Lung (tissue), 12 donors: ENCODE measurements around the gene ITIH3. TPM values are rescaled to one million over a fixed set of nuclear protein-coding genes. Genes with fewer than 3 reads are reported as not detected.

ENCODE experiments used
- ATAC-seq: fragments of 200-7000 bp; cut with Tn5 transposase; one replicate; pipeline ENCODE4 v1.9.1; 2020; ENCODE audit warnings: moderate number of reproducible peaks; ENCODE audit not compliant: insufficient read depth, low FRiP score
- DNase-seq, 3 donors: peaks; one replicate each; pipeline ENCODE4 v3.0.0-alpha.2; 2013 to 2017
- H3K27ac ChIP-seq, 2 donors: one replicate each; pipeline ENCODE4 v1.5.1; 2013; ENCODE audit warnings: mild to moderate bottlenecking in 2 of 2, moderate library complexity in 2 of 2, control low read depth in 1 of 2, inconsistent platforms in 1 of 2, low read depth in 1 of 2, low read length in 1 of 2
- H3K27me3 ChIP-seq, 3 donors: one replicate each; pipeline ENCODE4 v1.5.1; 2013; ENCODE audit warnings: low read length in 2 of 3; ENCODE audit not compliant: control insufficient read depth in 3 of 3, insufficient read depth in 3 of 3
- H3K36me3 ChIP-seq, 4 donors: one replicate each; pipeline ENCODE4 v1.5.1; 2013; ENCODE audit warnings: low read length in 4 of 4, mild to moderate bottlenecking in 1 of 4, moderate library complexity in 1 of 4; ENCODE audit not compliant: control insufficient read depth in 4 of 4, insufficient read depth in 4 of 4
- H3K4me1 ChIP-seq, 5 donors: one replicate each; pipeline ENCODE4 v1.5.1; 2013; ENCODE audit warnings: low read length in 5 of 5, mild to moderate bottlenecking in 2 of 5, moderate library complexity in 1 of 5; ENCODE audit not compliant: control insufficient read depth in 5 of 5, insufficient read depth in 5 of 5
- H3K4me3 ChIP-seq: one replicate; pipeline ENCODE4 v1.5.1; 2013; ENCODE audit warnings: mild to moderate bottlenecking, control low read depth, moderate library complexity
- H3K9ac ChIP-seq, 2 donors: one replicate each; pipeline ENCODE4 v1.5.1; 2013; ENCODE audit warnings: low read length in 2 of 2, control low read depth in 1 of 2; ENCODE audit not compliant: insufficient read depth in 1 of 2
- H3K9me3 ChIP-seq, 4 donors: one replicate each; pipeline ENCODE4 v1.5.1; 2013; ENCODE audit warnings: low read length in 3 of 4, mild to moderate bottlenecking in 1 of 4, moderate library complexity in 1 of 4; ENCODE audit not compliant: control insufficient read depth in 4 of 4, insufficient read depth in 3 of 4
- CTCF ChIP-seq: IDR thresholded peaks from 2 replicates; pipeline ENCODE4 v1.5.1; 2012; ENCODE audit warnings: mild to moderate bottlenecking; ENCODE audit errors: control extremely low read depth, extremely low read depth
- WGBS, 2 donors: extraction: QIAGEN DNeasy Blood & Tissue Kit; methylation state at CpG; one replicate each; pipeline ENCODE4 v1.1.7; 2013; 5-methylcytosine and 5-hydroxymethylcytosine counted together
- polyA plus RNA-seq, 2 donors: library from polyadenylated mRNA; stranded (reverse); fragments of 200-250 nt; gene quantifications; one replicate each; pipeline ENCODE4 v1.2.1, GENCODE V29; 2013
- total RNA-seq, 2 donors: library from RNA; depleted of rRNA in 1 of 2; stranded (reverse); fragments of >200 nt in 1 of 2; gene quantifications; one replicate each; pipeline ENCODE4 v1.2.1, GENCODE V29; 2014 to 2021
- donor health status: control.
- donor health status: control.
- donor health status: Bipolar disorder and iron deficiency.
- donor health status: healthy.
- donor health status: DM: yes; HTN: yes; CAD: no.

Gene ITIH3
- total and polyA plus RNA-seq, 4 donors = 0.54 to 3.2 (median 1.7) TPM

DNA sequence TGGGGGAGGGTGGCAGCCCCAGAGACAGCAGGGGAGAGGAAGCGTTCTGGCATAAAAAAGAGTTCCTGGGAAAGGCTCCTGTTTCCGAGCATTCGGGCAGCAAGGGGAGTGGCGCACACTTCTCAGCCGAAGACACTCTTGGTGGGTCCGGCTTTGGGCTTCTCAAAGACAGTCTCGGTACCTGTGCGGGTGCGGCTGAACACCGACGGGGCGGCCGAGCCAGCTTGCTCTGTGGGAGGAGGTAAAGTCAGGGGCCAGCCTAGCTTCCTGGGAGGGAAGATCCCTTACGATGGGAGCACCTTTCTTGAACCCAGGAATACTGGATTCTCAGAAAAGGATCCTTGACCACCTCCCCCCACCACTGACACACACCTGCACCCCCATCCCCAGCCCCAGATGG is 38.6 kb downstream of the ITIH3 start:
- H3K27ac ChIP-seq = no peak overlapping the region
- WGBS, 2 donors = 95 to 97% methylated on average over 14 of the region's 14 CpGs
- no peaks in the 10 kb centered on the region for H3K9me3 ChIP-seq
- H3K36me3 ChIP-seq = peaks cover 0 to 21% (median under 1%) of the 10 kb centered on the region in 4 donors
- no peak for TF ChIP-seq CTCF
- H3K9ac ChIP-seq = no peak overlapping the region
- peaks cover 0 to 20% (median 3%) of the 10 kb centered on the region in 5 donors for H3K4me1 ChIP-seq
- H3K4me3 ChIP-seq = no peak overlapping the region
- DNase-seq = no peak
- ATAC-seq = no peak
- H3K27me3 ChIP-seq = no peaks in the 10 kb centered on the region

DNA sequence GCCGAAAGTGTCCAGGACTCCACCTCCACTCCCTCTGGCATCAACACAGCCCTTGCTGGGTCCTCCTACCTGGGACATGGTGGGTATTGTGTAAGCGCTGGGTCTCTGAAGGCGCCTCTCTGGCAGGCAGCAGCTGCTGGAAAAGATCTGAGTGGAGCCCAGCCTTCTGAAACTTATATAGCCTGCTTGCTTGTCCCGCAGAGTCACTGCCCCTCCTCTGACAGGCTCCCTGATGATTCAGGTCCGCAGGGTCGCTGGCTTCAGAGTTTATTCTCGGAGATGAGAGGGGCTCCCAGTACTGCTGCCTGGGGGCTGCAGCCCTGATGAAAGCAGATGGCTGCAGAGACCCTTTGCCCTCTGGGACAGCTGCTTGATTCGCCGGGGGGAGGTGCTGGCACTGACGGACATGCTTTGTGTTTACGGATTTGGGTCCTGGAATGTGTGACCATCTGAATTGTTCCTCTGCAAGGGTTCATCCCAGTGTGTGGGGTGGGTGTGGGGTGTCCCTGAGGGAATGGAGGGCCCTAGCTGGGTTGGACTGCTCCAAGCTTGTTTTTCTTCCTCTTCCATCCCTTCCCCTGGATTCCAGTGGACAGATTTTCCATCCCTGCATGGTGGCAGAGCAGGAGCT is 40.4 kb downstream of the ITIH3 start, which contains the start of gene MUSTN1:
MUSTN1 (minus strand) TSS at position 149 of the 631 bp plus-strand sequence; CDS start at position 78, 71 bp downstream.
- Histone ChIP-seq H3K27me3 (no peaks in the 10 kb centered on the region), H3K36me3 (peaks cover 0 to 26% (median 2%) of the 10 kb centered on the region in 4 donors), H3K4me1 (peaks cover 0 to 20% (median 3%) of the 10 kb centered on the region in 5 donors), H3K9me3 (no peaks in the 10 kb centered on the region), H3K27ac (peak within 1 kb of the TSS in 1 of 2 donors; percentile 14), H3K4me3 (no peak within 1 kb of the TSS), H3K9ac (no peak within 1 kb of the TSS)
- DNase-seq (peak; percentile 79 to 85 (median 83)), ATAC-seq (no peak)
- no peak for TF ChIP-seq CTCF
- 70 to 75% methylated on average over 11 of the region's 11 CpGs for WGBS, 2 donors

GRCh38 chr3:52835766-52836470 is 41.3 kb downstream of the ITIH3 start:
- Histone ChIP-seq H3K4me1 (peaks cover 0 to 20% (median 3%) of the 10 kb centered on the region in 5 donors), H3K9me3 (no peaks in the 10 kb centered on the region), H3K27ac (no peak overlapping the region), H3K9ac (no peak overlapping the region), H3K4me3 (no peak overlapping the region), H3K27me3 (no peaks in the 10 kb centered on the region), H3K36me3 (peaks cover 0 to 31% (median 3%) of the 10 kb centered on the region in 4 donors)
- TF ChIP-seq CTCF = no peak
- no peak for ATAC-seq
- 84 to 95% methylated on average over 8 of the region's 8 CpGs for WGBS, 2 donors
- DNase-seq = no peak
